Activated naive CD8-positive, alpha-beta T cell treated with anti-CD3 and anti-CD28 coated beads for 36 hours (primary cell): ENCODE results near the gene TEC. TPM values are rescaled to one million over a fixed set of nuclear protein-coding genes. Genes with fewer than 3 reads are reported as not detected.

Experiments
- DNase-seq: peaks from one replicate; pipeline ENCODE4 v3.0.0; 2021
- H3K27ac Mint-ChIP-seq: one replicate; pipeline ENCODE4 v1.8.0; 2022; ENCODE audit warnings: mild to moderate bottlenecking, moderate library complexity, mixed read lengths
- H3K27me3 Mint-ChIP-seq: one replicate; pipeline ENCODE4 v1.8.0; 2022; ENCODE audit warnings: mild to moderate bottlenecking, mixed read lengths
- H3K36me3 Mint-ChIP-seq: one replicate; pipeline ENCODE4 v1.8.0; 2021; ENCODE audit warnings: mild to moderate bottlenecking, mixed read lengths
- H3K4me1 Mint-ChIP-seq: one replicate; pipeline ENCODE4 v1.8.0; 2021; ENCODE audit warnings: mixed read lengths
- H3K4me3 Mint-ChIP-seq: one replicate; pipeline ENCODE4 v1.8.0; 2022; ENCODE audit warnings: mild to moderate bottlenecking, moderate library complexity, mixed read lengths
- H3K9me3 Mint-ChIP-seq: one replicate; pipeline ENCODE4 v1.8.0; 2022; ENCODE audit warnings: mixed read lengths
- total RNA-seq, 2 experiments: library from RNA; stranded (reverse); gene quantifications; one replicate each; pipeline ENCODE4 v1.2.3, GENCODE V29; 2021

Gene TEC
- total RNA-seq, 2 experiments from 2014 or later, result 3.4 to 3.9 TPM

DNA sequence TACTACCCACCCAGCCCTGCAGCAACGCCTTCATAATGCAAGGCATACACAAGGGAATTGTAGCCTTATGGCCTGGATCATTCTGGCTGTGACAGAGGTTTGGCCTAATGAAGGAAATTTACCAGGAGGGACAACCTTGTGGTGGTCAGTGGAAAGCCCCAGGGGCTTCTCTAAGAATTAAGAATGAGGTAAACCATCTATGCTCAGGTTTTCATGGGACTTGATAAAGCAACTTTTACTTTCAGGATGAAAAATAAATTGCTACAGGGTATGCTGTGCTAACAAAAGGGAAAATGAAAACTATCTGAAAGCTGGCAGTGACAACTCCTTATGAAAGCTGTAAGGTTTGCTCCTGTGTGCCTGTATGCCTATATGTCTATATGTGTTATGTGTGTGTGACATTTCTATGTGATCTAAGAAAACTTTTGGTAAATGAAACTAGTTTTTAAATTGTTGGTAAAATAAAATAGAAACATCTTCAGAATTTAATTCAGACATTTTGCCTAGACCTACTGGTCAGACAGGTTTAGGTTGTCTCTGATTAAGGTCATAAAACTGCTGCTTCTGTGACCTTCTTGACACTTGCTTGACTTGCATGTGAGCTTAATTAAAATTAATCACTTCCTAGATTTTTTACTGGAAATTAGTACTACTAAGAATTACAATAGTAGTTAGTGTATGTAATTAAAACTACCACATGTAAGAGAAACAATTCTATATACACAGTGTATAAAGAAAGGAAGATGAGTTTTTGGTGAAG, 115.7 kb downstream of the TEC start:
- H3K27me3 Mint-ChIP-seq, result no peaks in the 10 kb centered on the region
- peaks cover 21% of the 10 kb centered on the region for H3K9me3 Mint-ChIP-seq
- H3K36me3 Mint-ChIP-seq, result peaks cover 59% of the 10 kb centered on the region
- H3K4me3 Mint-ChIP-seq, result no peak overlapping the region
- H3K4me1 Mint-ChIP-seq, result peaks cover 11% of the 10 kb centered on the region
- DNase-seq, result no peak
- H3K27ac Mint-ChIP-seq, result no peak overlapping the region

DNA sequence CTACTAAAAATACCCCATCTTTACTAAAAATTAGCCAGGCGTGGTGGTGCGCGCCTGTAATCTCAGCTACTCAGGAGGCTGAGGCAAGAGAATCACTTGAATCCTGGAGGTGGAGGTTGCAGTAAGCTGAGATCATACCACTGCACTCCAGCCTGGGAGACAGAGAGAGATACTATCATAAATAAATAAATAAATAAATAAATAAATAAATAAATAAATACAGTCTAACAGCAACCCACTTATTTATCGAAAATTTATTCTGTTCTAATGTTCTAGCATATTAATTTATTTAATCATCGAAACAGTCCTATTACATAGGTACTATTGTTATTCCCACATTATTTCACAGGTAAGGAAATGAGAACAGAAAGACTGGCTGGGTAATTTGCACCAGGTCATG, 117.4 kb downstream of the TEC start:
- peaks cover 11% of the 10 kb centered on the region for H3K4me1 Mint-ChIP-seq
- peaks cover 15% of the 10 kb centered on the region for H3K9me3 Mint-ChIP-seq
- no peak for DNase-seq
- H3K4me3 Mint-ChIP-seq, result no peak overlapping the region
- H3K27me3 Mint-ChIP-seq, result no peaks in the 10 kb centered on the region
- no peak overlapping the region for H3K27ac Mint-ChIP-seq
- peaks cover 45% of the 10 kb centered on the region for H3K36me3 Mint-ChIP-seq

DNA sequence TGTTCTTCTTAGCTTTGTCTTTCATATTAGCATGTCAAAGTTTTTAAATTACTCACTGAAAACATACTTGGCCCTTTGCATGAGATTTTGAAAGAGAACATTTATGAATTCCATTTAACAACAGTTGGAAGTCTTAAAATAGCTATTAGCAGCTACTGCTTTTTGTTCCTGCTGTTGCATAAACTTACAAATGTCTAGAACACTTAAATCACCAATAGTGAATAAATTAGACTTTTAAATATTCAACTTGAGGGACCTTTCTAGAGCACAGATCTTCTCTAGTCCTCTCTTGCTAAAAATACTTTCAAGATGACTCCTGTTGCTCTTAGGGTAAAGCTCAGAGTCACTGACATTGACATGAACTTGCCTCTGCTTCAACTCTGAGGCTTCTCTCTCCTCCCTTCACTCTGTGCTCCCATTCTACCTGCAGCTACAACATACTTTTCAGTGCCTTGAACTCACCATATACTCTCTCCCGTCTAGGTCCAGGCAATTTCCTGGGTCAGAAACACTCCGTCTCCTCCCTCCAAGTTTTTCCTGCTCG, 119.7 kb downstream of the TEC start:
- peaks cover 10% of the 10 kb centered on the region for H3K9me3 Mint-ChIP-seq
- H3K4me1 Mint-ChIP-seq, result peaks cover 19% of the 10 kb centered on the region
- DNase-seq, result no peak
- no peak overlapping the region for H3K4me3 Mint-ChIP-seq
- no peak overlapping the region for H3K27ac Mint-ChIP-seq
- peaks cover 25% of the 10 kb centered on the region for H3K36me3 Mint-ChIP-seq
- H3K27me3 Mint-ChIP-seq, result no peaks in the 10 kb centered on the region

DNA sequence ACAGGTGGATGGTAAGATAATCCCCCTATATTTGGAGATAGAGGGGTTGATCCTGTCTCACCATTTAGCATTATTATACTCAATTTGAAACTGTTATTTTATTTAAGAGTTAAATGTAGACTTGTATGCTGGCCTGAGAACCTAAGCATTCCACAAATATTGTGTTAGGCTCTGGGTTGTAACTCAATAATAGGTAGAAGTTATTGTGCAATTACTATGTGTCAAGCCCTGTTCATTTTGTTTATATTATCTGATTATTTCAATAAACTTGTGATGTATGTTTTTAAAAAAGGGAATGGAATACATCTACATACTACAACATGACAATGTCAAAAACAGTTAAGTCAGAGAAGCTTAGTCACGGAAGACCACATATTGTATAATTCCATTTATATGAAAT, 122.0 kb downstream of the TEC start:
- Mint-ChIP-seq H3K27me3 (no peaks in the 10 kb centered on the region), H3K27ac (no peak overlapping the region), H3K9me3 (no peaks in the 10 kb centered on the region), H3K36me3 (peaks cover 9% of the 10 kb centered on the region), H3K4me1 (peaks cover 10% of the 10 kb centered on the region), H3K4me3 (no peak overlapping the region)
- no peak for DNase-seq

DNA sequence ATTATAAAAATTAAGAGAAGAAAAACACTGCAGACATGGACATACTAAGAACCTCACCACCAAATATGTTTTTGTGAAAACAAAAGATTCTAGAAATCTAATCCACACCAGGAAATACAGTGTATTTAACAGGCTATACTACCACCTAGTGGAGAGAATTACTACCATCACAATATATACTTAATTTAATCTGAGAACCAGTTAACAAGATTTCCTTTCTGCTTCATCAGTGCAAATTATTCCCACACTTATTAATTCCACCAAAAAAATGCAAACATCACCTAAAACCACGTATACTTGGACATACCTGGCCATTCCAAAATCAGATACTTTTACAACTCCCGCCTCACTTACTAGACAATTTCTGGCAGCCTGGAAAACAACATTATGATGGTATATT, 128.6 kb downstream of the TEC start:
- Mint-ChIP-seq H3K4me1 (peaks cover 52% of the 10 kb centered on the region), H3K36me3 (peaks cover 20% of the 10 kb centered on the region), H3K4me3 (no peak overlapping the region), H3K27me3 (no peaks in the 10 kb centered on the region), H3K9me3 (no peaks in the 10 kb centered on the region), H3K27ac (no peak overlapping the region)
- no peak for DNase-seq

DNA sequence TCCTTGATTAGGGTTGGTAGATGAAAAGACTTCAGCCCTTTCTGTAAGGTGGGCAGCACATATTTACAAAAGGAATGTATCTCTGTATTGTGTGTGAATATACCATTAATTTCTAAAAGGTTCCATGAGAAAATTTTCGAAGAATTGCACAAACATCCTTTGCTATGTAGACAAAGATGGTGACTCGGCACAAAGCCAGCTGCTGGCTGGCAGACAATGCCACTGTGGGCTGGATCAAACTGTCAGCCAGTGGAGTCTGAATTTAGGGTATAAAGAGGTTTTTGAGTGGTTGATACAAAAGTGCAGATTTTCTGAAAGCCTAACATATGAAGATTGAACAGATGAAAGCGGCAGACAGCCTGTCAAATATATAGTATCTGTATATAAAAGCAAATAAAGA, 129.9 kb downstream of the TEC start:
- Mint-ChIP-seq H3K27ac (peak overlapping the region; percentile 95), H3K36me3 (peaks cover 31% of the 10 kb centered on the region), H3K4me1 (peaks cover 57% of the 10 kb centered on the region), H3K4me3 (peak overlapping the region; percentile 22), H3K9me3 (peaks cover 2% of the 10 kb centered on the region), H3K27me3 (no peaks in the 10 kb centered on the region)
- DNase-seq, result no peak

DNA sequence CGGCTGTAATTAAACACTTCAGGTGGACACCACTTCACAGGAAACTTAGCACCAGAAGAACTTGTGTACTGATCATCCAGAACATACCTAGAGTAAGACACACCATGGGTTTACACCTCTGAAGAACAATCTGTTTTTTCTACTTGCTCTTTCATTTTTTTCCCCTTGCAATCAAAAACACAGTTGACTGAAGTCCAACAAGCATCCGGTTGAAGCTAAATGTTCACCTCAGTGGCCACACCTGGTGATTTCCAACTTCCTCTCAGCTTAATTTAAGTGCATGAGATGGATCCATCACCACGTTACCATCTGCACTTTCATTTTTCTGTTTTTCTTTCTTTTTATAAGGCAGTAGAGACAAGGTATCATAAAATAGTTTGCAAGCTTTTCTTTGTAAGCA, 130.7 kb downstream of the TEC start:
- H3K4me1 Mint-ChIP-seq, result peaks cover 65% of the 10 kb centered on the region
- no peak for DNase-seq
- peak overlapping the region; percentile 69 for H3K4me3 Mint-ChIP-seq
- H3K9me3 Mint-ChIP-seq, result peaks cover 2% of the 10 kb centered on the region
- H3K27ac Mint-ChIP-seq, result peak overlapping the region; percentile 95
- H3K36me3 Mint-ChIP-seq, result peaks cover 29% of the 10 kb centered on the region
- no peaks in the 10 kb centered on the region for H3K27me3 Mint-ChIP-seq

DNA sequence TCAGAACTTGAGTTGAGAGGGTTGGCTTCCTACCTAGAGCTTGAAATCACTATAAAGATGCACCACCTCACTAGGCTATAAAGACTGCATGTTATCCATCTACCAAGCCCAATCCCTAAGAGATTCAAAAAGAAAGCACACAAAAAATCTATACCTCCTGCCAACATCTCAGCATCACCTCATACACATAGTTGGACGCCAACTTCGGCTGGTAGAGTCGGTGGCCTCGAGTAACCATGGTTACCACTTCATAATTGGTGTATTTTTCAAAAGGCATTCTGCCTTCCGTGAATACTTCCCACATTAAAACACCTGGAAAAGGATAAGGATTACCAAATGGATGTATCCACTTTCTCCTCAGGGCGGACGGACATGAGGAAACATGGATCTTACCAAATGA, 131.1 kb downstream of the TEC start:
- Mint-ChIP-seq H3K4me3 (peak overlapping the region; percentile 69), H3K27ac (peak overlapping the region; percentile 95), H3K27me3 (no peaks in the 10 kb centered on the region), H3K36me3 (peaks cover 33% of the 10 kb centered on the region), H3K4me1 (peaks cover 66% of the 10 kb centered on the region), H3K9me3 (peaks cover 2% of the 10 kb centered on the region)
- DNase-seq, result no peak

DNA sequence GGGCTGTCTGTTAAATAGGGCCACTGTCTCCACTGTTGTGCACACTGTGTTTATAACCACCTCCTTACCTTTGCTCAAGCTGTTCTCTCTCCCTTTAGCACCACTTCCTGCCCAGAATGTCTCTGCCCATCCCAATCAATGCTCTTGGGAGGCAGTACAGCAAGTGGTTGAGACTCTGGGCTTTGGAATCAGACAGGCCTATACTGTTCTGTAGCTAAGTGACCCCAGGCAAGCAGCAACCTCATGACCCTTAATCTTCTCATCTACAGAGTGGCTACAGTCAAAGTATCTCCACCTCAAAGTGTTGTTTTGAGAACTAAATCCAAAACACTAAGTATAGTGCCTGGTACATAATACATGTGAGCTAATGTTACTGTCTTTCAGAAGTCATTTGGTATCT, 131.8 kb downstream of the TEC start:
- Mint-ChIP-seq H3K4me3 (peak overlapping the region; percentile 69), H3K9me3 (peaks cover 2% of the 10 kb centered on the region), H3K27me3 (no peaks in the 10 kb centered on the region), H3K4me1 (peaks cover 66% of the 10 kb centered on the region), H3K36me3 (peaks cover 33% of the 10 kb centered on the region), H3K27ac (peak overlapping the region; percentile 95)
- no peak for DNase-seq

DNA sequence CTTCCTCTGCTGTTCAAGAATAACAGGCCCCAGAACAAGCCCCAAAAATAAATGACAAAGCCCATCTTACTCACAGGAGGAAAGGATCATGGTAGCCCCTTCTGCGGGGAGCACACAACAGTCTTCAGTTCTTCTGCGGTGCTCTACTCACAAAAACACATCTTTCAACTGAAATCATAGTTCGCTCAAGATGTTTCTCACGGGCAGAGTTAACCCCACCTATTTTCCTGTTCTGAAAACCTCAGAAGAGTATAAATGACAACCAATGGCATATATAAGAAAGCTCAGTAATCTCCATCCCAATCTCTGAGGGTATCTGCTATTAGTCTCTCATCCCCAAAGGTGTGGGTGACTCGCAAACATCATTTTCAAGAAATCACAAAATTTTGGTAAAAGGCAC, 135.6 kb downstream of the TEC start, which contains the start of gene TXK:
Gene TXK (minus strand): TSS at position 170 of the 400 bp plus-strand sequence. CDS start 80 bp downstream, at position 90.
- Mint-ChIP-seq H3K4me3 (peak within 1 kb of the TSS; percentile 84), H3K36me3 (peaks cover 43% of the 10 kb centered on the region), H3K4me1 (peaks cover 80% of the 10 kb centered on the region), H3K27ac (peak within 1 kb of the TSS; percentile 93), H3K9me3 (peaks cover 2% of the 10 kb centered on the region), H3K27me3 (no peaks in the 10 kb centered on the region)
- peak; percentile 37 for DNase-seq

DNA sequence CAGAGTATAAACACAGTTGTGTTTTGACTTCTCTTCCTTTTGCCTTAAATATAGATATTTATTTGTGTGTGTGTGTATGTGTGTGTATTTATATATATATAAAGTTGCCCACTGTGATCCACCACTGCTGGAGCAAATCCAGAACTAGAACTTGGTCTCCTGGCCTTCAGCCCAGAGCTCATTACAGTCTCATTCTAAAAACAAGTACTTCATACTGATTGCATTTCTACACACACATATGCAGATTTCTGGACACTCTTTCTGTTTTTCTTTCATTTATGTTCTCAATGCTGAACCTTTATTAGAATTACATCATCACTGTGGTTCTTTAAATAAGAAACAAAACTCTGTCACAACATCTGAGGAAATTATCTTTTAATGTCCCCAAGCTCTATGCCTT, 136.0 kb downstream of the TEC start:
- no peaks in the 10 kb centered on the region for H3K27me3 Mint-ChIP-seq
- DNase-seq, result no peak
- peak overlapping the region; percentile 93 for H3K27ac Mint-ChIP-seq
- peaks cover 41% of the 10 kb centered on the region for H3K36me3 Mint-ChIP-seq
- H3K4me3 Mint-ChIP-seq, result peak overlapping the region; percentile 84
- H3K4me1 Mint-ChIP-seq, result peaks cover 80% of the 10 kb centered on the region
- peaks cover 2% of the 10 kb centered on the region for H3K9me3 Mint-ChIP-seq

DNA sequence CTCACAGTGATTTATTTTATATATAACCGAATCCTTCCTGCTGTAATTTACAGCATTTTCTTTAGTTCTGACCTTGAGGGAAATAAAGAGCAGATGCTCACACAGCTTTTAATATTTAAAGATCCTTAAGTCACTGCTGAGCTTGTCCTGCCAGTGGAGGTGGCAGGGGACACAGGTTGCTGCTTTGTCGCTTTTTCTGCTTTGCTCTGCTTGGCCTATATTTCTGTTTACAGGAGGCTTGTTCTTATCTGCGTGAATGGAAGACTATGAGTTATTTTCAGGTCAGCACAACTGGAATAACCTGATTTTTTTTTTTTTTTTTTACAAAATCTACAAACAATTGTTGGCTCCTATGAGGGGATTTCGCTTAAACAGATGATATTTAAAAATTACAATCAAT, 137.9 kb downstream of the TEC start:
- Mint-ChIP-seq H3K36me3 (peaks cover 30% of the 10 kb centered on the region), H3K27me3 (no peaks in the 10 kb centered on the region), H3K9me3 (peaks cover 2% of the 10 kb centered on the region), H3K4me3 (peak overlapping the region; percentile 84), H3K27ac (peak overlapping the region; percentile 93), H3K4me1 (peaks cover 81% of the 10 kb centered on the region)
- DNase-seq, result no peak

DNA sequence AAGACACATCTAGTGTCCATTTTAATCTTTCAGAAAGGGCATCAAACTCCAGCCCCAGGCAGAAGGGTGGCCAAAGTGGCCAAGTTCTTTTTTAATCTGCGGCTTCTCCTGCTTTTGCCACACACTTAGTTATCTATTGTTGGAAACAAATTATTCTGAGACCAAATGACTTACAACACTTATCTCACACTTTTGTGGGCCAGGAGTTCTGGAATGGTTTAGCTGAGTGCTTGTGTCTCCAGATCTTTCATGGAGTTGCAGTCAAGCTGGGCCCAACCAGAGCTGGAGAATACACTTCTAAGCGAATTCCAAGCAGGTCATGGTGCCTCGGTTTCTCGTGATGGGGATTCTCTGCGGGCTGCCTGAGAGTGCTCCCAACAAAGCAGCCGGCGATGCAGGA, 139.5 kb downstream of the TEC start:
- Mint-ChIP-seq H3K27ac (peak overlapping the region; percentile 93), H3K9me3 (no peaks in the 10 kb centered on the region), H3K4me3 (peak overlapping the region; percentile 84), H3K4me1 (peaks cover 83% of the 10 kb centered on the region), H3K27me3 (no peaks in the 10 kb centered on the region), H3K36me3 (peaks cover 22% of the 10 kb centered on the region)
- DNase-seq, result no peak

DNA sequence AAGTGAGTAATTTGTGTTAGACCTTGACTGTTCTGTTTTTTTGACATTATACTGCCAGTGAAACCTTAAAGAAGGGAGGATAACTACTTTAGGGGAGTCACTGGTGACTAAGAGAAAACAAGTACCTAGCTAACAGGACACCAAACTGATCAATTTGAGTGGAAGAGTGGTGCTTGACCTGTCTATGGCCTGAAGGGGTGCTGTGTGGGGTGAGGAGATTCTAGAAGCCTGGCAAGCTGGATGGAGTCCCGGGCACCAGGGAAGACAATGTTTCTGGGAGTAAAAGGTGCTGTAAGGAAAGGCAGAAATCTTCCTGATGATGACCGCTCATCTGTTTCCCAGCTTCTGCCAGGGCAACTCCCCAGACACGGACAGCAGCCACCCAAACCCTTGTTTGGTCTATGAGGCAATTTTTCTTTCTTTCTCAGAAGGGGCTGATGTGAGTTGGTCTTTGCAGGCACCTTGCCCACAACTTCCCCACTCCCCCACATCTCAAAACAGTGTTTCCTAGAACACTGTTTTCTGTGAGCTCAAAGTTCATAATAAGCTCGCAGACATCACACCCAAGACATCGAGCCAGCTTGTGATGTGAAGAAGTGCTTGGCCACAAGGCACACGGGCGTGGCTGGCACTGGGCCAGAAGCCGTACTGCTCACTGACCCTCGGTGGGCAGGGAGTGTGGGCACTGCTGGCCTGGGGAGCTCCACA, 140.2 kb downstream of the TEC start:
- peak overlapping the region; percentile 93 for H3K27ac Mint-ChIP-seq
- H3K36me3 Mint-ChIP-seq, result peaks cover 18% of the 10 kb centered on the region
- no peaks in the 10 kb centered on the region for H3K9me3 Mint-ChIP-seq
- H3K4me3 Mint-ChIP-seq, result peak overlapping the region; percentile 84
- no peaks in the 10 kb centered on the region for H3K27me3 Mint-ChIP-seq
- DNase-seq, result peak; percentile 65
- H3K4me1 Mint-ChIP-seq, result peaks cover 83% of the 10 kb centered on the region

DNA sequence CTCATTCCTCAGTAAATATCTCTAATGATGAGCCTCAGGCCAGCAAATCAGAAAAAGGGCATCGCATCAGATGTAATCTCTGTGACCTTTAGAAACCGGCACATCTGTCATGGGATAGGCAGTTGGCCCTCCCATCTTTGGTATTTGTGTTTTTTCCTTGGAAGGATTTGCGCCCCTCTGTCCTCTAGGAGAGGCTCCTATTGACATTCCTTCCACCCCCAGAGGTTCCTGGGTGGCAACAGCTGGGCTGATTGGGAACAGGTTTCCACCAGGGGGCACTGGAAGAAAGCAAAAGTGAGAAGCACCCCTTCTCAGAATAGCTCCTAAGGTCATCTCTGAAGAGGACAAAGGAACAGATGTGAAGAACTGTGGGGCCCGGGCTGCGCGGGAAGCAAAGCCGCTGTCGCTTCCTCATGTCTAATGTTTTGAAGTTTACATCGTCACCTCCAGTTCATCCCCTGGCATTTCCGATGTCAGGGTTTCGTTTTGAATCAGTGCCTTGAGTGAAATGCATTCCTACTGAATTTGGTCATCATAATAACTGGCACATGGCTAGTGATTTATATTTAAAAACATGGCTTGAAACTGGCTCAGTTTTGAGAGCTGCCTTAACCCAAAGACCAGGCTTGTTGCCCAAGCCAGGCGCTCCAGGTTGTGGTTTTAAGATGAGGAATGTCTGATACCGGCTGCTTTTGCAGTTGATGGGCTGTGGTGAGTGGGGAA, 141.8 kb downstream of the TEC start:
- peak; percentile 85 for DNase-seq
- Mint-ChIP-seq H3K4me1 (peaks cover 91% of the 10 kb centered on the region), H3K4me3 (peak overlapping the region; percentile 84), H3K27ac (peak overlapping the region; percentile 93), H3K36me3 (peaks cover 17% of the 10 kb centered on the region), H3K9me3 (no peaks in the 10 kb centered on the region), H3K27me3 (no peaks in the 10 kb centered on the region)
